ENCODE results near the gene BLM. TPM values are rescaled to one million over a fixed set of nuclear protein-coding genes. Genes with fewer than 3 reads are reported as not detected.

The BLM gene
- polyA plus RNA-seq, 4 donors: 10.5 to 14.0 (median 12.2) TPM

DNA sequence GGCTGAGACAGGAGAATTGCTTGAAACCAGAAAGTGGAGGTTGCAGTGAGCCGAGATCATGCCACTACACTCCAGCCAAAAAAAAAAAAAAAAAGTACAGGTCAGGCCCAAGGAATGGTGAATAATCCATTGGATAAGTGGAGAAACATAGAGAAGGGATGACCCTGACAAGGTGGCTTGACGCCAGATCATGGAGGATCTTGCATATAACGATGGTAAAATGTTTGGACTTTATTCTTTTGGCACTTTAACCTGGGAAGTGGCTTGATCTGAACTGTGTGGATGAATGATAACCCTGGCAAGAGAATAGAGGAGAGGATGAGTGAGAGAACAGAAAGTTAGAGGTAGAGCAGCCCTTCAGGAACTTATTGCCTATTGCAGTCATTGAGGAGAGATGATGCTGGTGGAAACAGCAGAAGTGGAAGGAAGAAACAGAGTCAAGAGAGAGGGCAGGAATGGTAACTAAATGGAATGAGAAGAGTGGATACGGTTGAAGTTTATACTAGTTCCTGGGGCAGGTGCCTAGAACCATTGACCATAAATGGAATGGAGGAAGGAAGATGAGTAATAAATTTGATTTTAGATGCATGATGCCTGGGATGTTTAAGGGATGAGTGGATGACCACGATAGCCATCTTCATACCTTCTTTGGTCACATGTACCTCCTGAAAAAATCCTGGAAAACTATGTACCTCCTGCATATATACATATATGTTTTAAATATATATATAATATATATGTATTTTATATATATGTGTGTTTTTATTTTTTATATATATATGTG, 57.8 kb downstream of the BLM start:
- DNase-seq (ENCODE audit: low read depth in 4 of 4, low spot score in 2 of 4): no peak

DNA sequence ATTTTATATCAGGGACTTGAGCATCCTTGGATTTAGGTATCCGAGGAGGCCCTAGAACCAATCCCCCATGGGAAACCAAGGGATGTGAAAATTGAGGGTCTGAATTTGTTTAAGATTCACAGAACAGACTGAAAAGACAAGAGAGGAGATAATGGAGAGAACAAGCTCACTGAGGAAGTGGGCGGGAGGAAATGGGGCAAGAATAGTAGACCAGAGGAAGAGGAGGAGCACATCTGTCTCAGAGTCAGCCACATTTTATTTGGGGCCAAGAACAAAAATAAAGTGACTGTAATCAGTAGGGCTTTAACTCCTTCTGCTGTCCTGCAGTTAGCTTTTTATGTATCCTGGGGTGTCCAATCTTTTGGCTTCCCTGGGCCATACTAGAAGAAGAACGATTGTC, 63.8 kb downstream of the BLM start:
- no peak for DNase-seq (ENCODE audit: low read depth in 4 of 4, low spot score in 2 of 4)

DNA sequence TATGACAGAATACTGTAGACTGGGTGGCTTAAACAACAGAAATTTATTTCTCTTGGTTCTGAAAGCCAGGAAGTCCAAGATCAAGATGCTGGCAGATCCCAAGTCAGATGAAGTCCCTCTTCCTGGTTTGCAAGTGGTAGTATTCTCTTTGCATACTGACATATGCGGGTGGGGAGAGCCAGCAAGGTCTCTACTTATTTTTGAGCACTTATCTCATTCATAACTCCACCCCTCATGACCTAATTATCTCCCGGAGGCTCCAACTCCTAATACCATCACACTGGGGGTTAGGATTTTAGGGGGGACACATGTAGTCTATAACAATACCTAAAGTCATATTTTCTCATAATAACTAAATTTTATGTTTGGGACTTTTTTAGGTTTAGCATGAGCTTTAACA, 65.3 kb downstream of the BLM start:
- DNase-seq (ENCODE audit: low read depth in 4 of 4, low spot score in 2 of 4): no peak

DNA sequence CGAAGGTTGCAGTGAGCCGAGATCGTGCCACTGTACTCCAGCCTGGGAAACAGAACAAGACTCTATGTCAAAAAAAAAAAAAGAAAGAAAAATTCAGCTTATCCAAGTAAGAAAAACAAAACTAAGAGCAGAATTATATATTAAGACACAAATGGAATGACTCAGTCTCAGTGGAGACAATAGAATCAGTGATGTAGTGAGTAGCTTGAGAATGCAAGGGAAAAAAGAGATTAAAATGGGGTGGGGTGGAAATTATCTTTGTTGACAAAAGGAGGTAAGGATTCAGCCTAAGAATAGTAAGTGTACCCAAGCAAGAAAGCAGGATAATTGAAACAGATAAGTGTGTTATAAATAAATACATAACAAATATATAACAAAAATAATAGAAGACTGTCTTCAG, 70.7 kb downstream of the BLM start:
- DNase-seq (ENCODE audit: low read depth in 4 of 4, low spot score in 2 of 4): no peak

DNA sequence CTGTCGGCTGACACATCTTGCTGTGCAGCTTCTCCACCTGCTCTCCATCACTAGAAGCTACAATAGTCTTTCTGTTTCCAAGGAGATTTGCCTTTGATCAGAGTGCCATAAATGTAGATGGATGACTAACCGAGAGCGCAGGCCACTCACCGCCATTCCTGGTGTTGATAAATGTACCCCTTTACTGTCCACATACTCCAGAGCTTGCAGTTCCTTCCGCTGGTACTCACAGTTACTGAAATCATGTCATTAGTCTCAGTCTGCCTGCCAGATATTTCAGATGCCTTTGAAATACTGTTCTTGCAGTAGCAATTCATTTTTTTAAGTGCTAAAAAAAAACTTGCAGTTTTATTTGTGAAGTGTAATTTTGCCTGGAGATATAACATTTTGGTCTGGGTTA, 72.3 kb downstream of the BLM start:
- no peak for DNase-seq (ENCODE audit: low read depth in 4 of 4, low spot score in 2 of 4)

DNA sequence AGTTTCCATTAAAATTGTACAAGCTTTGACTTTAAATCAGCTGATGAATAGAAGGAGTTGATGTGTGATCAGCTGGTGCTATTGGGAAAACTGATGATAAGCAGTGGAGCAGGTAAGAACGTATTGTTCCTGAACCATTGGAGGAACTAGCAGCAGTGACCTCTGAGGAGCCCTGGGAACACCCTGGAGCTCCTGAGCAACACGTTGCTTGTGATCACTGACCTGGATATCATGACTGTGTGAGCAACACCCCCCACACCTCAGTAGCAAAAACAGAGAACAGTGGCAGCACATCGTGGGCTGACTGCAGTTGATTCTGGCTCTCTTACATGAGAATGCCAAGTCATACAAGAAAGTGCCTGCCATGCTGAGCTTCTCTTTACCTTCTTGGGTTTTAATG, 72.9 kb downstream of the BLM start:
- no peak for DNase-seq (ENCODE audit: low read depth in 4 of 4, low spot score in 2 of 4)

DNA sequence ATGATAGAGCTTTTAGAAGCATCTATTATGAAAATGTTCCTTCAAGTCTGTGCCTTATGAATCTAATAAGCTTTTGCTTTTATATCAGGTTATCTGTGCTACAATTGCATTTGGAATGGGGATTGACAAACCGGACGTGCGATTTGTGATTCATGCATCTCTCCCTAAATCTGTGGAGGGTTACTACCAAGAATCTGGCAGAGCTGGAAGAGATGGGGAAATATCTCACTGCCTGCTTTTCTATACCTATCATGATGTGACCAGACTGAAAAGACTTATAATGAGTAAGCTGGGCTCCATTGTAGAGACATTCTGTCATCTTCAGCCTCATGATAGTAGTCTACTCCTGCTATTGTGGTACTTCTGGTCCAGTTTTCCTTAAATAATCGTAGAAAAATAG, 73.4 kb downstream of the BLM start:
- no peak for DNase-seq (ENCODE audit: low read depth in 4 of 4, low spot score in 2 of 4)

DNA sequence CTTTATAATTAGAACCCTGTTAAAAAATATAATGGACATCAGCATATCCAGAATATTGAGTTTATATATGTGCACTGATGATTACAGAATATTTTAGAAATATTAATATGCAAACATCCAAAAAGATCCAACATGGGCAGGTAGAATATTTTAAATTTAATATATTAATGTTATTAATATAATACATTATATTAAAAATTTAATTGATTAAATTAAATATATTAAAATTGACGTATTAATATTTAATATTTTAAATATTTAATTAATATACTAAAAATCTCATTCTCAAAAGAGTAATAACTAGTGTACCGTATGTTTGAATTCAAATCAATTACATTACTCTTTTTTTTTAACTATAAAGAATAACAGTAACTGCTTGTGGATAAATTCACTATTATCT, 77.4 kb downstream of the BLM start:
- no peak for DNase-seq (ENCODE audit: low read depth in 4 of 4, low spot score in 2 of 4)

DNA sequence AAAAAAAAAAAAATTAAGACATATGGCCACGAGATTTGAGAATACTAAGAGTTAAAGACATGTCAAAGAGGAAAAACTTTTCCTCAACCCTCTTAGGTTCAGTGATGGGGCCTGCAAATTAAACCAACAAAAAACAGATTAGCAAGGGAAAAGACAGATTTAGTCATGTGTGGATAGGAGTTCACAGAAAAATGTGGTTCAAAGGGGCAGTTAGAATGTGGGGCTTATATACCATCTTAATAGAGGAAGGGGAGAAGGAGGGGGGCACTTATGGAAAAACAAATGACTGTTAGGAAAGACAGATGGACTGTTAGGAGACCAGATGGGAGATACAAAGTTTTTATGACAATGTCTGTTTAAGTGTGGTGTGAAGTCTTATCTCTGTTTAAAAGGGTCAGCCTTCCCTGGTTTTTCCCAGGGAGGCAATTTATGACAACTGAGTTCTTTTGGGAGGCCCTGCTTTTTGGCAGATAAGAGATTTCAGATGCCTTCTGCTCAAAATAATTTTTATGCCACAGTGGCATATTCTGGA, 82.6 kb downstream of the BLM start:
- DNase-seq (ENCODE audit: low read depth in 4 of 4, low spot score in 2 of 4): no peak

DNA sequence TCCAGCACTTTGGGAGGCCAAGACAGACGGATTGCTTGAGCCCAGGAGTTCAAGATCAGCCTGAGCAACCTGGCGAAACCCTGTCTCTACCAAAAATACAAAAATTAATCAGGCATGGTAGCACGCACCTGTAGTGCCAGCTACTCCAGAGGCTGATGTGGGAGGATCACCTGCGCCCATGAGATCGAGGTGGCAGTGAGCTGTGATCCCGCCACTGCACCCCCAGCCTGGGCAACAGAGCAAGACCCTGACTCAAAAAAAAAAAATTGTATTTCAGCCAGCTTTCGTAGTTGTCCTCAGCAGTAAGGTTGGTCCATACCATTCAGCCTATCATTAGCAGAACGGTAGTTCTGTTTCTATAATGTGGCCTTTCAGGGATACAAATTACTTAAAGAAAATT, 84.7 kb downstream of the BLM start:
- no peak for DNase-seq (ENCODE audit: low read depth in 4 of 4, low spot score in 2 of 4)

DNA sequence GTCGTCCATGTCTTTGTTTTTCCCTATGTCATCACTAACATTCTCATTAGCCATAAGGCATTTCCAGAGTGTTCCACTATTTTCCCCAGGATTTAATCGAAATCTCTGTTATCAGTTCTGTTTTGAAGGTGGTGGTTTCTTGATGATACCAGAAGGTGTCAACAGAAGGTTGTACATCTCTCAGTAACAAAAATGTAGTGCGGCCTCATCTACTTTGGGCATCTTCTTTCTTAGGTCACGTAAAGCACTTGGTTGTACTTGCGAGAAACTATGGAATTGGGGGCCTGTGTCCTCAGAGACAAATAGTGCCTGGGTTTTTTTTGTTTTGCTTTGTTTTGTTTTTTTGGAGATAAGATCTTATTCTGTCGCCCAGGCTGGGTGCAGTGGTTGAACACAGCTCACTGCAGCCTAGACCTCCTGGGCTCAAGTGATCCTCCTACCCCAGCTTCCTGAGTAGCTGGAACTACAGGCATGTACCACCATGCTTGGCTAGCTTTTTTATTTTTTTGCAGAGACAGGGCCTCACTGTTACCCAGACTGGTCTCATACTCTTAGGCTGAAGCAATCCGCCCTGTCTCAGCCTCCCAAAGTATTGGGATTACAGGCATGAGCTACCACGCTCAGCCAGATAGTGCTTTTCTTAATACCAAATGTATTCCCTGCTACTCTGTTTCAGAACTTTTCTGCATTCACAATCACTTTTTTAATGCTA, 90.1 kb downstream of the BLM start:
- DNase-seq (ENCODE audit: low read depth in 4 of 4, low spot score in 2 of 4): no peak

DNA sequence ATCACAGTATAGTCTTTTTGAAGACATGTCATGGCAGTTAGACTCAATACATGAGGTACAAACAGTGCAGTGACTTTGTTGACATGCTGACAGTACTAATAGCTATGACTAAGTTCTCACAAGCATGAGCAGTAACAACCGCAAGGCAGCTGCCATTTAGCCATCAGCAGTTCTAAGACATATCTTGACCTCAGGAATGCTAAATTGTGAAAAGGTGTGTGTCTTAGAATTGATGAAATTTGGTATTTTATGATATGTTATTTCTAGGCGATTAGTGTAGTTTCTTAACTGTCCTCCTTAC, 90.6 kb downstream of the BLM start:
- no peak for DNase-seq (ENCODE audit: low read depth in 4 of 4, low spot score in 2 of 4)

DNA sequence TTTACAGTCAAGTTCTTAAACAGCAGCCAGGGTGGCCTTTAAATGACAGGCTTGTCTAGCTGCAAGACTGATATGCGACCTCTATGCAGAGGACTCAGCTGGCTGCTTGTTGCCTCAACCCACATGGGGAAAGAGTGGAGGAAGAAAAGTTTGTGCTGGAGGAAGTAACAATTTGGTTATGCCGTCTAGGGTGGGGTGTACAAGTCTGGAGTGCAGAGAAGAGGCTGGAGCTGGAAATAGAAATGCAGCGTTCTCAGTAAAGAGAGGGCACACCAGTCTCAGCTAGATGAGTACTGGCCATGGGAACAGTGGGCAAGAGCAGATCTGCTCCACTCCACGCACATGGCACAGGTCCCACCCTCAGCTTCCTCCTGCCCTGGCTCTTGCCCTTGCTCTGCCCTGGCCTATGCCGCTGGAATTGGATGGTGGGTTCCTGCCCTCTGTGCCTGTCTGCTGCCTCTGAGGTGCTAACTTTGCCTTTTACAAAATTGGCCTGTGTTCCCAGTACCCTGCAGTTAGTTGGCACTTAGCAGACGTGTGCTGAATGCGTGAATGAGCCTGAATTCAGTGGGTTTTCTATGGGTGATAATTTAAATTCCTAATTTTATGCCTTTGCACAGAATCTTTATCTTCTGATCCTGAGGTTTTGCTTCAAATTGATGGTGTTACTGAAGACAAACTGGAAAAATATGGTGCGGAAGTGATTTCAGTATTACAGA, 91.5 kb downstream of the BLM start:
- no peak for DNase-seq (ENCODE audit: low read depth in 4 of 4, low spot score in 2 of 4)

DNA sequence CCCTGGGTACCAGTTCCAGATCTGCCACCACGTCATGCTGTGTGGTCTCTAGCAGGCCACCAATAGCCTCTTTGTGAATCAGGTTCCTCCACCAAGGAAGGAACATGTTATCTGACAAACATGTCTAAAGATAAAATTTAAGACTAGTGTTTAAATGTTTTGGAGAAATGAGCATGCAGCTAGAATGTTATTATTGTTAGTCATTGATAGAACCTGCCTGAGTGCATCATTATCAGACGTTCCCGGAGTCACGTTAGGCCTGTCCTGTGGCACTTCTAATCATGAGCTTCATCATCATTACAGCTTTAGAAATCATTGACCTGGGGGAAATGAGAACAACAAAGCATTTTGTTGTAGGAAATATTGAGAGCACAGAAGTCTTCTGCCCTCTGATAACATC, 92.4 kb downstream of the BLM start:
- no peak for DNase-seq (ENCODE audit: low read depth in 4 of 4, low spot score in 2 of 4)

DNA sequence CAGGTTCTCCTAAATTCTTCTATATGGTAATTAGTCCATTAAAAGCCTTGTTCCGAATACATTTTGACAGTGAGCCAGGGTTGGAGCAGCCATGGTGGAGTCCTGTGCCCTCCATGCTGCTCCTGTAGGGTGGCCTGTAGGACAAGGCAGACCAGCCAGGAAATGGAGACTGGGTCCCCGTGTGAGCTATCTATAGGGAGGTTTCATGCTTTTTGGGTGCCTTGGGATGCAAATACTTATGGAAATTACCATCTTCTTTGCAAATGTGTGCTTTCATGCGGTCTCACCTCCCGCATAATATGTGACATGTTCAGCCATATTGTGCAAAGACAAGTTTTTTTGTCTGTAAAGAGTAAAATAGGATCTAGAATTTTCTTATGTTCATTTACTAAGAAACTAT, 93.2 kb downstream of the BLM start:
- no peak for DNase-seq (ENCODE audit: low read depth in 4 of 4, low spot score in 2 of 4)

DNA sequence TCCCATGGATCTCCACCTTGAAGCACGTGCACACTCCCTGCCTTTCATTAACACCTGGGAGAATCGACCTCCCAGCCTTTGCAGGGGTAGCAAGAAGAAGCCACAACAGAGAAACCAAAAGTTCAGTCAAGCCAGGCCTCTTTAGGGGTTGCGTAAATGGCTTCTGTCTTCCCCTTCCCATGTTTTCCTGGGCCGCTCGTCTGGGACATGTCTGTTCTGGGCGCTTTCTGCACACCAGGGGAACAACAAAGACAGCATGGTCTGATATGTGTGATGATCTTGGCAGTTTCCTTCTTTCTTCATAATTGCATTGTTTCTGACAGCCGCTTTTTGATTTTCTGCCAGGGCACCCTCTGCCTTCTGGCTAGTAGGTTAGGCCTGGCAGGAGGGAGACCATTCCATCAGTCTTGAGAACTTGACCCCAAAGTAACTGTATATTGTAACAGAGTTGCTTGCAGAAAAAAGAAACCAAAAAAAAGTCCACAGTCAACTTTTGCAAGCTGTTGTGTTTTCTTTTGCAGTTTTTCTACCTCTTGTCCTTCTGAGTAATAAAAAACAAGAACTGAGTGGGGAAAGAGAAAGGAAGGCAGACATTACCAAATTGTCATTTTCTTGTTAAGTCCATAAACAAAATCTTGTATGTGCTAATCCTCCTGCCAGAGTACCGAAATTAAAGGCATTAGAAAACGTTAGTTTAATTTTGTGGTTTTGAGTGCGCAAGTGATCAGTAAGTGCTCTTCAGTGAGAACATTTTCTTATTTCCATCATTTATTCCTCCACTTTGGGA, 95.2 kb downstream of the BLM start:
- DNase-seq (ENCODE audit: low read depth in 4 of 4, low spot score in 2 of 4): no peak

DNA sequence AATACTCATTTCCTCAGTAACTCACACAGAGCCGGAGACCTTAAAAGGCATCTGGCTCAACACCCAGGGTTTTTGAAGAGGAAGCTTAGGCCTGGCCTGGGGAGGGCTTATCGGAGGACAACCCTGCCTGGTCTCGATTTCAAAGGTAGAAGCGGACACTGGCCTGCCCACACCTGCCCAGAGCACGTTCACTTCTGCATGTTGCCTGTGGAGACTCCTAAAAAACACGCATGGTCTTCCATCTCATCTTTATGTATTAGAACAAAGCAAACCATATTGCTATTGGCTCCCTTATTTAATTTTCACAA, 95.8 kb downstream of the BLM start:
- no peak for DNase-seq (ENCODE audit: low read depth in 4 of 4, low spot score in 2 of 4)

DNA sequence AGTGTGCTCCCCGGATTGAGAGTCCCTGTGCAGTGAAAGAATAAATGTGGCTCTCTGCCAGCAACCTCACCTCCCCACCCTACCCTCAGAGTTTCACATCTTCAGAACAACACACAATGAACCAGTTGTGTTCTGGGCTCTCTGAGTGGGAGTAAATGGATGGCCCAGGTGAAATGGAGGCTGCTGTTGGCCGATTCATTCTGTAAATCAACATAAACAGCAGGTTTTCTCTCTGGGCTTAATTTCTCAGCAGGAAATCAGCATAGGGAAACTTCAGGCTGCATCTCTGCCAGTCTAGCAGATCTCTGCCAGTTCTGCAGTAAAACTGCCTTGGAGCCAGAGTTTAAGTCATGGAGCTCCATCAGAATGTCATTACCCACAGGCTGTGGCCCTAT, 96.6 kb downstream of the BLM start:
- DNase-seq (ENCODE audit: low read depth in 4 of 4, low spot score in 2 of 4): no peak

DNA sequence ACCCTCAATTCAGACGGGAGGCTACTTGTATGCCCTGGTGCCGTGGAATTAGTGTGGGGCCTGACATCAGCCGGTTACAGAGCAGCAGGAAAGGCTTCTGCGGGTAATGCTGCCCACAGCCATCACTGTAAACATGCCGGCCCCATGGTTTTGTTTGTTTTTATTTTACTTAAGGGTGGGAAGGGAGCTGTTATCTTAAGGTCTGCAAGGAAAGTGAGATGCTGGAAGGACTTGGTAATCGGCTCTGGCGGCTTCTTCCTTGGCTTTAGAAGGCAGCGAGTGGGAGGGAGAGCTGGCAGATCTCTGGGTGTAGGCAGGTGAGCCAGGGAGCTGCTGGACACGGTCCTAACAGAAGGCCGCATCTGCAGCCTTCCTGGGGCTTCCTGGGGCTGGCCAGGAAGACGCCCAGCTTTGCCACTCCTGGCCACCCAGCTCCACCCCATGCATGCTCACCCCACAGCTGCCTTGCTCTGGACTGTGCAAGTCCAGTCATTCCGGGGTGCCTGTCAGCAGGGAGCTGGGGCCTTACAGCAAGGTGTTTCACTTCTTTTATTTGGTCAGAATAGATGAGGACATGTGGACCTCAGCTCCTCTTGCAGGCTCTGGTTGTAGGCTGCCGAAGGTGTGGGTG, 97.2 kb downstream of the BLM start:
- DNase-seq (ENCODE audit: low read depth in 4 of 4, low spot score in 2 of 4): no peak

DNA sequence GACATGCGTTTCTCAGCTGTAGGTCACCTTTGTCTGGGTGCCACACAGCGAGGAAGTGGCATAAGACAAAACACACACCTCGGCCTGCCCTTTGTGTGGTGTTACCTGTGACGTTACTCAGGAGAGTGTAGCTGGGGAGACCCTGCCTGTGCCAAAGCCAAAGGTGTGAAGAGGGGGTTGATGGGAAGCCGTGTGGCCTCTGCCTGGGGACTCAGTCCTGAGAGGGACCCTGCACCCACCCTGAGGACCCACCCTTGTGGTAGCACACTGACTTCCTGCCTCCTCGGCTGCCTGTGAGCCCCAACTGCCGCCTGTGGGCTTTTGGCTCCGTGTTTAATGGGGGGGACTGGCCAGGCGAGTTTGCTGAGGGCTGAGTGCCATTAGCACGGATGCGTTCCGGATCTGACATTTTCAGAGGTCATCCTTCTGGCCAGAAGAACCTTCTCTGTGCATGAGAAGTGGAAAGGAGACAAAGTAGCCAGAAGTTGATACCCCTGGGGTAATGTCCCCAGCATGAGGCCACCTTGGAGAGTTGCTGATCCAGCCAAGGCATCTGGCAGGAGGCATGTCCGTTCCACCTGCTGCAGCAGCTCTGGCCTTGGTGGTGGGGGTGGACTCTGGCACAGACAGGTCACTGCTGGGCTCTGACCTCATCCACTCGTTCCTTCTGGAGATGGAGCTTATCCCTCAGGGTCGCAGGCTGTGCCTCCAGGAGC, 99.4 kb downstream of the BLM start:
- no peak for DNase-seq (ENCODE audit: low read depth in 4 of 4, low spot score in 2 of 4)

All from left renal cortex interstitium (tissue), 4 donors.